Astrocyte of the hippocampus (primary cell): ENCODE results near the gene GRM7.
A peak's percentile ranks its signal among the peaks of the same experiment; 100 is the strongest.

Experiments used
- DNase-seq: peaks from one replicate; pipeline ENCODE4 v3.0.0; 2011; ENCODE audit warnings: low read depth, low spot score

Gene GRM7

DNA sequence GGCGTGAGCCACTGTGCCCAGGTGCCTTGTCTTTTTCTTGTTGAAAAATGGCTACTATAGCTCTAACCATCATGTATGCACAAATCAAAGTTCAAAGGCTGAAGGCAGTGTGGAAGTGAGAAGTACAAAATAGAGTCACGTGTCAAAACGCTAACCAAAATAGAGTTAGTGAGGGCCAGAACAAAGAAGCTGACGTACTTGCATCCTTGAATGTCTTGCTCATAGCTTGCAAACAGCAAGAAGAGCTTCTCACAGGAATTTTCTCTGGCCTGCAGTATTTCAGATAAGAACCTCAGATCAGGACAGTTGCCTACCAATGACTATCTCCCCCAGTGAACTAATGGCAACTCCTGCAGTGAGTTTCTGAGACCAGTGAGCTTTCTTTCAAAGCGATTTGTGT is 713.5 kb downstream of the GRM7 start:
- no peak for DNase-seq

DNA sequence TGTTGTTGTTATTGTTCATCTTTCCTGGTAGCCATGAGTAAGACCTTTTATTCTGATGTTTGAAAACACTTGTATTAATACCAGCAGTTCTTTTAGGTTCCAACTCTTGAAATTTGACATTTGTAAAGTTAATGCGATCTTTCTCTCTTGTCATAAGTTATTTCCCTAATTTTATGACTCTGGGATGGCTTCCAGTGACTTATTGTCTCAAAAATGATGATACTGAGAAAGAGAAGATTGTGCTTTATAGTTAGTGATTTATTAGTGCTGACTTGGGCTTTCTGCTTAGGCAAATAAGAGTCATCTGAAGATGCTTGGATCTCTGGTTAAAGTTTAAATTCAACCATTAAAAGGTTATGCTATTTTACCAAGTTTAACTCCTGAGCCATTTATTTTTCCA is 715.2 kb downstream of the GRM7 start:
- no peak for DNase-seq

DNA sequence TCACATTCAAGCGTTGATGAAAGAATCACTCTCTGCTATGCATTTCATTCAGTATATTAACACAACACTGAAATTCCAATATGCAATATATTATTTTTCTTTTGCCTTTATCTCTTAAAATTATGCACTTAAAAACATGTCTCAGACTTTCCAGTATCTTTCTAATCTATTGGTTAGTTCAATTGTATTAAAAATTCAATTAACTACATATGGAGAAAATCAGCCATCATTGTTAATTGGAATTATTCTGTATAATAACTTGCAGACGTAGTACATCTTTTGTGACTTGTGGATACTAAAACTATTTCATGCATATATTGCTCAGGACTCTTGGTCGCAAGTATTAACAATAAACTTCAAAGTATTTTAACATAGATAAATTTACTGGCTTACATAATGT is 715.6 kb downstream of the GRM7 start:
- no peak for DNase-seq

DNA sequence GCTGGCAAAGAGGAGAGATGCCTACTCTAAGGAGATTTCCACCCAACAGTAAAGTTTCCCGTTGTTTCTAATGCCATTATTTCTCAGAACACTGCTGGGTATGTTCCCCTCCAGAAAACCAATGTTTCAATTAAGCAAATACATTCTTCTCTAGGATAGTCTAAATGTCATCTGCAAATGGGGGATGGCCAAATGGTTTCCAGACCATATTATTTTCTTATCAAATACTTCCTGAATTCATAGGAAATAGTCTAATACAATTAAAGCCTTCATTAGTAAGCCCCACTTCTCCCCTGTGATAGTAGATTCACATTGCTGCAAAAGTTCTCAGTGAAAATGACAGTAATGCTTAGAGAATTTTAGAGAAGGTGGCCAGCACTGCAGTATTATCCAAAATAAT is 716.6 kb downstream of the GRM7 start:
- DNase-seq = no peak

DNA sequence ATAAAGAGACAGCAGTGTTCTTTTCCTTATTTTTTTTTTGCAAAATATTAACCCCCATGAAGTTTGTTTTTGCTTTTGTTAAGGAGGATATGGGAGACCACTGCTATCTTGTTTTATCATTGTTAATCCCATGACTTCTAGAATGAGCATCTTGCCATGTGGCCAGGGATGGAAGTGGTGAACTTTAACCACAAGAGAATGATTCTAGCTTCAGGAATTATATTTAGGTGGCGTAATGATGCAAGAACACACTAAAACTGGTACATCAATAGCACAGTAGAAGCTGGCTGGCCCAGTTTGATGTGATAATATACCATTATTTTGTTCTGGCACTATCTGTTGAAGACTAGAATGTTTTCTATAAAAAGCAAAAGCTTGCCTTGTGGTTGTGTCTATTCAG is 720.9 kb downstream of the GRM7 start:
- peak; percentile 10 for DNase-seq

DNA sequence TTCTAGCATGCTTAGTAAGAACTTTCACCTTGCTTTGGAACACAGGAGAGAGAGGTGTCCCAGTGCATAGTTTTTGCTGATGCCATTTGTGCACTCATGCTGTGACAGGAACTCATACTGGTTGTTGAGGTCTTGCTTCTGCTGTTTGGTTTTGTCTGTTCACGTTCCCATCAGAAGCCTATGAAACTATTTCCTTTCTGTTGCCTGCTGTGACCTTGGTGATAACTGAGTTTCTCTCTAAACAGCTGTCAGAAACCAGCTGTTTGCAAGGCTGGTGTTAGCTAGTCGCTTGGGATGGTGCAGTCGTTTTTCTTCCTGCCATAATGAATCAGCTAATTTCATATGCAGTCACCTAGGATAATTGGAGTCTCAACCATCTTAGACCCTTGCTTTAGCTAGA is 724.1 kb downstream of the GRM7 start:
- DNase-seq = no peak

DNA sequence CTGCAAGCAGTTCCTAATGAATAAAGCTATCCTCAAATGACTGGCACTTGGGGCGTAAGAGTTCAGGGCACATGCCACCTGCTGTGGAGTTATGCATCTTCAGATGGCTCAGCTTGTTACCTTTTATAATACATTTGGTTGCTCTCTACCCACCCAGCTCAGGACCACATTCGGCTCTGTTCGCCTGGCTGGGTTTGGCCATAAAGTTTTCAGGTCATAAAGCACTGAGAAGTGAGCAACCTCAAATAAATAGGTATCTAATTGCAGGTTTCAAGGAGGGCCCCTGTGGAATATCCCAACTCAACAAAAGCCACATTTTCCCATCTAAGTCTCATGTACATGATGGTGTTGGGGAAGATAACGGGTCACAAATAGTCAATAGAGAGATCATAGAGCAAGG is 727.3 kb downstream of the GRM7 start:
- no peak for DNase-seq

DNA sequence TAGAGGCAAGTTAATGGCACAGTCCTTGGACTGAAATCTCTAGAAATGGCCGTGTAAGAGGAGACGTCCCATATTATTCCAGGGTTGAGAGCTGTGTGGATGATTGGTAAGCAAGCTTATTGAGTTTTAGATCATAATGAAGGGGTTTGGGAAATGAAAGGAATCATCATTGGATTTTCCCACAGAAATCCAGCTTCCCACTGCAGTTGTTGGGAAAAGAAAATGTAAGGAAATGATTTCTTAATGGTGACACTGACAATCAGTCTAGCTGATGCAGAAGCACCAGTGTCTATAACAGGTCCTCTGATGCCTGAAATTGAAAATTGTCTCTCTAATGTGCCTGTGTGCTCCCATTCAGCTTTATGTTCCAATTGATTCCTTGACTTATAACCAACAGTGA is 728.6 kb downstream of the GRM7 start:
- no peak for DNase-seq

DNA sequence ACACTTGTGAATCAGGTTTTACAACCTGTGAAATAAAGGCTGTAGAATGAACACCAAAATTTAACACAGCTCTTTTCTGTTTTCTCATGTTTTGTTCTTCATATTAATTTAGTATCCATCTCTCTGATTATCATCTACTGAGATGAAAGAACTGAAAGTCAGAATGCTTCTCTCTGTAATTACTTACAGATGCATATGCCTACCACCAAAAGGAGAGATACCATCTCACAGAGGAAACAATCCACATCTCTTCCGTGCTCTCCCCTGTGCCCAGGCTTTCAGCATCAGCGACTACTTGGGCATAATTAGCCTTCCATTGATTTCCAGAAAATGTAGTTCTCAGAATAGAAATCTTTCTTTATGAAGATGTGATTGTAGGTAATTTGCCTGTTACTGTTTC is 741.4 kb downstream of the GRM7 start:
- no peak for DNase-seq

DNA sequence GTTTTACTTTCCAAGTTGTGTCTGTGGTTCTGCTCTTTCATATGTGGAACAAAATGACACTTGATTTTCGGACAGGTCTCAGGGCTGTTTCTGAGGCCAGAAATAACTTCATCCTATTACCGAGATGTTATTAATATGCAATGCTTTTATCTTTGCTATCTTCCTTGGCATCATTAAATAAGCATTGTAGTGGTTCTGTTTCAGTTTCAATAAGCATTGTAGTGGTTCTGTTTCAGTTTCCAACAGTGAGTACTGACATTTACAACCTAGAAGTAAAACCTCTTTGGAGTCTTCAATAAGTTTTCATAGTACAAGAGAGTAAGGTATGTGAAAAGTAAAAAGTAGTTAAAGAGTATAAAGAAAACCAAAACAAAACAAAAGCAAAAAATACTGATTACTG is 746.2 kb downstream of the GRM7 start:
- no peak for DNase-seq

DNA sequence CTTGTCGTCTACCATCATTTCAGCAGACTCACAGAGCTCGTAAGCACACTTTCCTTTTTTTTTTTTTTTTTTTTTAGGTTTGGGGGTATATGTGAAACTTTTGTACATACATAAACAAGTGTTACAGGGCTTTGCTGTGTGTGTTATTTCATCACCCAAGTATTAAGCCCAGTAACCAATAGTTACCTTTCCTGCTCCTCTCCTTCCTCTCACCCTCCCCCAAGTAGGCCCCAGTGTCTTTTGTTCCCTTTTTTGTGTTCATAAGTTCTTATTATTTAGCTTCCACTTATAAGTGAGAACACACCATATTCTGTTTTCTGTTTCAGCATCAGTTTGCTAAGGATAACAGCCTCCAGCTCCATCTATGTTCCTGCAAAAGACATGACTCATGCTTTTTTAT is 746.8 kb downstream of the GRM7 start:
- DNase-seq = no peak

DNA sequence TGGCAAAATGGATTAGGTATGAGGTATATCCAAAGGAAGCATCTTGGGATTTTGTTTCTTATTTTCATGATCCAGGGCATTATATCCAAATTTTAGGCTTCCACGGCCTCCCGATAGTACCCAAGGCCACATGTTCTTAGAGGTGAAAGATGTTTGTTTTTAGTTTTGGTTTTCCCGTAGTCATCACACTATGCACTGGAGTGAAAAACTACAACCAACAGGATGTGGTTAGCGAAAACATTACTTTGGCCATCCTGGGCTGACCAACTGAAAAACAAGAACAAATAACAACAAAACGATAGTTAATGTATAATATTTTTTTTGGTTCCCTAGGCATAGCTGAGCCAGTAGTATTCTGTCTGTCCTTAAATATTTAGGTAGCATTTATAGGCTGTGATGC is 749.7 kb downstream of the GRM7 start:
- no peak for DNase-seq

DNA sequence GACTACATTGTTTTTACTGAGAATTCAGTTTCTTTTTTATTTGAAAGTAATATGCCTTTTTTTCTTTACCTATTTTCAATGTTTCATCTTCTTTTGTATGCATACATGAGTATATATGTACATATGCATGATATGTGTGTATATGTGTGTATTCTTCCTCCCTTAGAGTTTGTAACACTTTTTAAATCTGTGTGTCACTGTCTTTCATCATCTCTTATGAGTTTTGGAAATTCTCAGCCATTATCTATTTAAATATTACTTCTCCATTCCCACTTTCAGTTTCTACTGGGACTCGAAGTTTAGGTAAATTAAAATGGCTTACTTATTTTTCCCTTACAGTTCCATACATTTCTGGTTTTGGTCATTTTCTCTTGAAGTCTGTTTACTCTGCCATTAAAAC is 754.1 kb downstream of the GRM7 start:
- no peak for DNase-seq

DNA sequence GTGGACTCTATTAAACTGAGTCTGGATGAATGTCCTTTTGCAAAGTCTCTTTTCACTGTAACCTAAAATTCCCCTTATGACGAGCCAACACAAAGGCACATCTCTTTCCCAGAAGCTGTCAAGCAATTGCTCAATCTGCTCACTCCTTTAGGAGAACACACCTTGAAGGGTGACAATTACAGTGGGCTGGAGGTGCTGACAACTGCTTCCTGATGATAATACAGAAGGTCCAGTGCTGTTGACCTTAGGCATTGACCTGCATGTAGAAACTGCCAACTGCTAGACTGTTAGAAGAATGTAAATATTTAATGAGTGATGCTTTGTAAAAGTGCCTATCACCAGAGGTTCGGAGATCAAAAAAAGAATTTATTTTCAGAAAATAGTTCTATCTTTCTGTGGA is 757.7 kb downstream of the GRM7 start:
- DNase-seq = no peak

DNA sequence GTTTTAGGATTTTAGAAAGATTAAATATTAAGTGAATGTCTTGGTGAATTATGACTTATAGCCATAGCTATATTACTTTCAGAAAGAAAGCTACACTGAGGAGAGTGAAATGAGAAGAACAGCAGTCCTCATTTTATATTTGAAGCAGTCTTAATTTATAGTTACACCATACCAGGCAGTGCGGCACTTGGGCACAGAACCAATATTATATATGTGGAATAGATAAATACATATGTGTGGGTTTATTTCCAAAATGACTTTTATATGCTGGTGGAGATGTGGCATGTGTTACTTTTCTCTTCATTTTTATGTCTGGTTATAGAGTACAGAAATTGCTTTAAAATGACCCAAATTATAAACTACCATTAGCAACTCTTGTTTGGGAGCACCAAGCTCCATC is 759.5 kb downstream of the GRM7 start:
- DNase-seq = no peak

DNA sequence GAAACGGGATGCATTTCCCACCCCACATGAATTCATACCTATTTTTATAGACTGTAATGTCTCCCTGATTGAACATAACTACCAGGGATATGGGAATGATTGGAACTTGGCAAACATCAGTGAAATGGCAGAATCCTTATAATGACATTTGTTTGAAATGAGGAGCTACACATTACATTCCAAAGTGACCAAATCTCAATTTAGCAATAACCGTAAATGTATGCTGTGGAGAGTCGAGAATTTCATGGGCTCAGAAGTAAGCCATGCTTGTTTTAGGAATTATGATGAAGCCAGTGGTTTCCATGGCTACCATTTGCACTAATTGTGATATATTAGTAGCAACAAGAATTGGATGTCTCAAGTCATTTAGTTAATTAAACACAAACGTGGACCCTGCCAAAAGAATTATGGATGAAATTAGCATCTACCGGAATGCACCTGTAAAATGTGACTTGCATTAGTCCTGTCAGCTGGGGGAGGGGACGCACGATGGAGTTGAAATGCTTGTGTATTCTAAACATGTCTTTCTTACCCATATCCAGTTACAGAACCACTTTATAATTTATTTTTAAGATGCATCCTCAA is 760.2 kb downstream of the GRM7 start:
- no peak for DNase-seq

DNA sequence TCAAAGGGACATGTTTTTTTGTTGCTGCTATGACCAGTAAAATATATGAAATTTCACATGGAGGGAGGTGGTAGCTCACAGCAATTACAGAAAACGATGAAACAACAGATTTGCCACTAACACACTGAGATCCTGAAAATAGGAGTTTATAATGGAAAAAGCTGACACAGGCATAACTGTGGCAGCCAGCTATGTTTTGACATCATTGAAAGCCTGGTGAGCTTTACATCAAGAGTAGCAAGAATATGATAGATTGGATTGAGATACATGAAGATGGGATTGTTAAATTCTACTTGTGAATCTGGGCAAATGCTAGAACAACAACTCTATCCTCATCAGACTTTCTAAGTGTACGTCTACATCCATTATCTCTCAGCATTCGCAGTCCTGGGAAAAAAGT is 760.7 kb downstream of the GRM7 start:
- no peak for DNase-seq

DNA sequence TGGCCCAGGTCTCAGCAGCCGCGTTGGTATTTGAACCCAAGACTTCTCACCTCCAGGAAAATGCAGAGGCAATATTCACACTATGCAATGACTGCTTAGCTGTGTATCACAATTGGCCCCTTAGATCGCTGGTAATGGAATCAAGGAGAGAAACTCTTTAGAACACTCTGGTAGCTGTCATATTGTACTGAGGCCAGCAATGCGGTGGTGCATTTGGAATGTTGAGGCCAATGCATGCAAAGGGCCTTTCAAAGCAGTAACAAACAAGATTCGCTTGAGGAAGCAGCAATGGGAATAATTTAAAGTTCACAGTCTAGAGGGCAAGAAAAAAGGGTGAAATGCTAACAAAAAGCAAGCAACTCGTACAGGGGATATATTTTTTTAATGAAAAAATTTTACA is 764.1 kb downstream of the GRM7 start:
- DNase-seq = peak; percentile 81

DNA sequence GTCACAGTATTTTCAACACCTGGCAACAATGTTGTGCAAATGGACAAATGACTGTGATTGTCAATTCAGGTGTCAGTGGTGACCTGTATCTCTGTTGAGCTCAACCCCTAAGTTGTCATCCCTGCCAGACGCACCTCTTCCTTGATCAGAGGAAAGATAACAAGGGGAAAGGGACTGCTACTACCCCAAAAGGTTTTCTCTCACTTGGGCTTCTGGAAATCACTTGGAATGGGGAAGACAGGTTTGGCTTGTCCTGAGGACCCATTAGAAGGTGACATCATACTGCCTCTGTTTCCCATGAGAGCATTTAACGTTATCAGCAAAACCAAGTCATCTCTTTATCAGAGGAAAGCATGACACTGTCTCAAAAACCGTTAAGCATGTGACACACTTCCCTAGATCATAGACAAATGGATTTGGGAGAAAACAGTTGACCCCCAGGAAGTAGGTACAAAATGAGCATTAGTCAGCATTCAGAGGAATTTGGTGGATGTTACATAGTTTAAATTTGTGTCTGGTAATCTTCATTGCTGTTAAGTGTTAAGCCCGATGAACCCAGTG is 769.5 kb downstream of the GRM7 start:
- peak; percentile 34 for DNase-seq

DNA sequence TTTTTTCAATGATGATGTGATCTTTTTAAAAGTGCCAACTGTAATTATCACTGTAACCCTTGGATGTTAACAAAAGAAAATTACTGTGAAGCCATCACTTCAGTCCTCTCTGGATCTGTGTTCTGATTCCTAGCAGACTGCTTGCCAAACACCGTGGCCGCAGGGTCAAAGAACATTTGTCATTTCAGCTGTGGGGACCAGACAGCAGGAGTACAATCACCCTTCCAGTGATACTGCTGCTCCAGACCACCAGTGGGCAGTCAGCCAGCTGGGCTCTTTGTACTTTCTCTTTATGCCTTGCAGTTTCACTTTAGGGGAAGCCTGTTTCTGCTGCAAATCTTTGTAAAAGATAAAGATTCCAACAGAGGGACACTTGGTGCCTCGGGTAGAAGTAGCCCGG is 770.0 kb downstream of the GRM7 start:
- peak; percentile 86 for DNase-seq

DNA sequence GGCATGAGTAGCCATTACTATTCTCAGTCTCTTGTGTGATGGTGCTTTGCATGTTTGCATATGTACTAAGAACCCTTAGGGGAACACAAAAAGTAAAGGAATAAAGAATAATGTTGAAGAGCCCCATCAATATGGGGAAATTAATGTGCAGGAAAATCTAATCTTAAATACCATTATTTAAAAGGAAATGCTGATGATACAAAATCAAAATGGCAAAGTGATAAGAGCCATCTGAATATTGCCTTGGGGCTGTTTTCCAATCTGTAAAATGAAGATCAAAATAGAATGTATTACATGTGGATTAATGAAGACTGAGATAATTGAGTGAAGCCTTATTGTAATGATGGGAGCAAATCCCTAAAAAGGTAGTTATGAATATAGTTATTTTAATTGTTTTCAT is 771.4 kb downstream of the GRM7 start:
- no peak for DNase-seq

DNA sequence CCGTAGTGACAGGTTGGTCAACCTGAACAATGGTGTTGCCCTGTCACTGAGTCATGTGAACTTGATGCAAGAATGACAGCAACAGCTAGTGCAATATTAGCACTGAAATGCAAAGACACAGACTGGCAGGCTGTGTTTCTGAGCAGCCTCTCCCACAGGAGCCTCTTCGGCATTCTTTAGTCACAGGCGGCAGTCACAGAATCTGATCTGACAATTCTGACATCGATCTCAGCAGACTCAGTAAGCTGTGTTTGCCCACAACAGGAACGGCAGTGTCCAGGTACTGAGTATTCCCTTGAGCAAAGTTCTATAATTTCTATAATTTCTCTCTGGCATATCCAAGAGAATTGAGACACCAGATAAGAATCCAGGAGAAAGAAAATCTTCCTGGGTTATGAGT is 776.8 kb downstream of the GRM7 start:
- no peak for DNase-seq

DNA sequence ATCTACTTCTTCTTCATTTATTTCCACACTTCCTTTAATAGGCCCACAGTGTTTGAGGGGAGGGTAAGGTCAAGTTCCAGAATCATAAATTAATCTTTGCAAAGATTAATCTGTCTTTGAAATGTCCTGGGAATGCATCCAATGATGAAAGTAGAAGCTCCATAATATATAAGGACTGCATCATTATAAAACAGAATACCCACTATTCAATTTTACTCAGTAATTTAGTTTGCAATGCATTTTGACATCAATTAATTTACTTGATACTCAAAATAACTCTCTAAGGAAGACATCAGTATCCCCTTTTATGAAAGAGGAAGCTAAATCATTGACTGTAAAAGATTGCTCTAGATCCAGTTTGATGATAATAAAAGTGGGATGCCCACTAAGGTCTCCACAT is 777.2 kb downstream of the GRM7 start:
- DNase-seq = no peak

DNA sequence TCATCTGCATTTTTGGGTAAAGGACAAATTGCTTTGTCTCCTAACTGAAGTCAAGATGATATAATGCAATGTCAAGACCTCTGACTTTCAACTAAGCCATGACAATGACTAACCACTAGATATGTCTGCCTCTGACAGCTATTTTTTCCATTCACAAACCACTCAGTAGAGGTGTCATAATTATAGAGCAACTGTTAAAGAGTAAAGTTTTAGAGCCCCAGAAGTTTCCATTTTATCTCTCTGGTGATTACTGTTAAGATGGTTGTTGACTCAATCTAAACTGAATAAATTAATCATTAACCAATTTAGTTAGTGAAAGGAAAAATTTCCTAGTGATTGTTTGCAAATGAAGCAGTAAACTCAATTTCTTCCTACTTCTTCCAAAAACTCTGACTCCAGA is 779.9 kb downstream of the GRM7 start:
- DNase-seq = no peak
